ENCODE data around the gene TNFSF13. TPM values are rescaled to one million over a fixed set of nuclear protein-coding genes. Genes with fewer than 3 reads are reported as not detected.

Gene TNFSF13
- total RNA-seq, 2 donors from 2014 or later = 11.9 to 18.8 TPM

- no peak overlapping the region for H3K4me3 ChIP-seq
- intact Hi-C loops (cut with DNase I) = loop anchor here (5.0 kb wide), 1 partner anchor 51 kb away; no protein-coding TSS in a partner anchor
- H3K9me3 ChIP-seq = no peaks in the 10 kb centered on the region
- H3K36me3 ChIP-seq (replicated peaks in 1 of 2; ENCODE audit: insufficient read depth in 1 of 2, low read depth in 2 of 2) = peaks cover 0 to 11% of the 10 kb centered on the region in 2 donors
- H3K27me3 ChIP-seq = no peaks in the 10 kb centered on the region
- peaks cover 50% of the 10 kb centered on the region for H3K4me1 ChIP-seq
- ATAC-seq = no peak
- TF ChIP-seq POLR2A (IDR thresholded peaks at IDR 0.05) = no peak
- no peak for TF ChIP-seq CTCF (IDR thresholded peaks at IDR 0.05)
- DNase-seq = no peak
- H3K27ac ChIP-seq = no peak overlapping the region
- 72 to 80% methylated on average over 6 to 29 of the region's 30 CpGs for WGBS, 2 donors
These were observed 4.7 kb downstream of the TNFSF13 start for GRCh38 chr17:7563115-7563869.

GRCh38 chr17:7569571-7569970, 11.0 kb downstream of the TNFSF13 start:
- no peaks in the 10 kb centered on the region for H3K27me3 ChIP-seq
- peaks cover 4 to 17% of the 10 kb centered on the region in 2 donors for H3K36me3 ChIP-seq (replicated peaks in 1 of 2; ENCODE audit: insufficient read depth in 1 of 2, low read depth in 2 of 2)
- TF ChIP-seq POLR2A (IDR thresholded peaks at IDR 0.05) = no peak
- no peak for TF ChIP-seq CTCF (IDR thresholded peaks at IDR 0.05)
- peaks cover 13% of the 10 kb centered on the region for H3K4me1 ChIP-seq
- H3K27ac ChIP-seq = no peak overlapping the region
- H3K9me3 ChIP-seq = no peaks in the 10 kb centered on the region
- intact Hi-C loops (cut with DNase I) = no loop called here
- ATAC-seq (no peak), DNase-seq (no peak)
- H3K4me3 ChIP-seq = no peak overlapping the region
- WGBS, 2 donors = 69 to 73% methylated on average over 5 of the region's 5 CpGs

- Histone ChIP-seq H3K4me3 (no peak overlapping the region), H3K27me3 (no peaks in the 10 kb centered on the region), H3K36me3 (replicated peaks in 1 of 2; ENCODE audit: insufficient read depth in 1 of 2, low read depth in 2 of 2) (peaks cover 12 to 21% of the 10 kb centered on the region in 2 donors), H3K4me1 (peaks cover 21% of the 10 kb centered on the region), H3K9me3 (no peaks in the 10 kb centered on the region), H3K27ac (no peak overlapping the region)
- WGBS, 2 donors = 94 to 97% methylated on average over 10 of the region's 10 CpGs
- intact Hi-C loops (cut with DNase I) = no loop called here
- ATAC-seq (no peak), DNase-seq (no peak)
- TF ChIP-seq CTCF (IDR thresholded peaks at IDR 0.05) (no peak), POLR2A (IDR thresholded peaks at IDR 0.05) (no peak)
These were observed 11.8 kb downstream of the TNFSF13 start for GRCh38 chr17:7570351-7570750.

GRCh38 chr17:7572338-7572587, 13.7 kb downstream of the TNFSF13 start:
- no peaks in the 10 kb centered on the region for H3K27me3 ChIP-seq
- H3K4me3 ChIP-seq = no peak overlapping the region
- H3K27ac ChIP-seq = peak overlapping the region; percentile 72 to 99 (median 98)
- DNase-seq (no peak), ATAC-seq (no peak)
- H3K9me3 ChIP-seq = no peaks in the 10 kb centered on the region
- peaks cover 26 to 33% of the 10 kb centered on the region in 2 donors for H3K36me3 ChIP-seq (replicated peaks in 1 of 2; ENCODE audit: insufficient read depth in 1 of 2, low read depth in 2 of 2)
- intact Hi-C loops (cut with DNase I) = no loop called here
- 0% methylated on average over 3 to 11 of the region's 11 CpGs for WGBS, 2 donors
- H3K4me1 ChIP-seq = peaks cover 29% of the 10 kb centered on the region
- TF ChIP-seq CTCF (IDR thresholded peaks at IDR 0.05) (no peak), POLR2A (IDR thresholded peaks at IDR 0.05) (no peak)
